ENCODE measurements around the gene KLHL40.

KLHL40 gene

GRCh38 chr3:42670051-42670576 lies 15.2 kb upstream of the KLHL40 start:
- DNase-seq (ENCODE audit: low read depth, low spot score): no peak

- DNase-seq (ENCODE audit: low read depth, low spot score): no peak
These were observed 14.7 kb upstream of the KLHL40 start for GRCh38 chr3:42670670-42671069.

- no peak for DNase-seq (ENCODE audit: low read depth, low spot score)
These were observed 12.8 kb upstream of the KLHL40 start for GRCh38 chr3:42672515-42672914.

- DNase-seq (ENCODE audit: low read depth, low spot score): no peak
These were observed 12.3 kb upstream of the KLHL40 start for GRCh38 chr3:42673082-42673481.

- DNase-seq (ENCODE audit: low read depth, low spot score): no peak
These were observed 11.2 kb upstream of the KLHL40 start for GRCh38 chr3:42674146-42674545.

- no peak for DNase-seq (ENCODE audit: low read depth, low spot score)
These were observed 9.4 kb upstream of the KLHL40 start for GRCh38 chr3:42675909-42676308.

GRCh38 chr3:42678447-42678846 lies 6.9 kb upstream of the KLHL40 start:
- DNase-seq (ENCODE audit: low read depth, low spot score): no peak

GRCh38 chr3:42680271-42680670 lies 5.1 kb upstream of the KLHL40 start:
- DNase-seq (ENCODE audit: low read depth, low spot score): no peak

GRCh38 chr3:42680806-42681205 lies 4.5 kb upstream of the KLHL40 start:
- DNase-seq (ENCODE audit: low read depth, low spot score): no peak

GRCh38 chr3:42681361-42682038 lies 3.8 kb upstream of the KLHL40 start:
- no peak for DNase-seq (ENCODE audit: low read depth, low spot score)

GRCh38 chr3:42682301-42683070 lies 2.9 kb upstream of the KLHL40 start:
- DNase-seq (ENCODE audit: low read depth, low spot score): no peak

- no peak for DNase-seq (ENCODE audit: low read depth, low spot score)
These were observed 1.3 kb upstream of the KLHL40 start for GRCh38 chr3:42683875-42684598.

GRCh38 chr3:42684632-42685362 lies 540 bp upstream of the KLHL40 start:
- DNase-seq (ENCODE audit: low read depth, low spot score): no peak

- no peak for DNase-seq (ENCODE audit: low read depth, low spot score)
These were observed 819 bp downstream of the KLHL40 start for GRCh38 chr3:42685891-42686820.

GRCh38 chr3:42686832-42687650 lies 1.7 kb downstream of the KLHL40 start:
- DNase-seq (ENCODE audit: low read depth, low spot score): no peak

- DNase-seq (ENCODE audit: low read depth, low spot score): no peak
These were observed 2.7 kb downstream of the KLHL40 start for GRCh38 chr3:42688016-42688415.

GRCh38 chr3:42688487-42689420 lies 3.4 kb downstream of the KLHL40 start:
- no peak for DNase-seq (ENCODE audit: low read depth, low spot score)

GRCh38 chr3:42689421-42690014 lies 4.2 kb downstream of the KLHL40 start:
- no peak for DNase-seq (ENCODE audit: low read depth, low spot score)
